Coronary artery (tissue), 2 donors: Measurements from ENCODE around the gene PPP1R14B.
A peak's percentile ranks its signal among the peaks of the same experiment; 100 is the strongest.

Experiments used
- DNase-seq: peaks from one replicate; pipeline ENCODE4 v3.0.0-alpha.2; 2017; ENCODE audit warnings: low spot score
- H3K27ac ChIP-seq, 2 donors: fragments of 200-600 bp; sonication (generic); one replicate each; pipeline ENCODE4 v1.5.1; 2016 to 2019
- H3K4me3 ChIP-seq: fragments of 200-600 bp; sonication (generic); 2 replicates; pipeline ENCODE4 v1.5.1; 2016; ENCODE audit warnings: mild to moderate bottlenecking, moderate library complexity
- TF ChIP-seq, protein P1 (sequence below): fragments of 200-600 bp; sonication (generic); IDR thresholded peaks from one replicate; pipeline ENCODE4 v1.5.1; 2019; ENCODE audit warnings: antibody characterized with exemption

PPP1R14B gene

DNA sequence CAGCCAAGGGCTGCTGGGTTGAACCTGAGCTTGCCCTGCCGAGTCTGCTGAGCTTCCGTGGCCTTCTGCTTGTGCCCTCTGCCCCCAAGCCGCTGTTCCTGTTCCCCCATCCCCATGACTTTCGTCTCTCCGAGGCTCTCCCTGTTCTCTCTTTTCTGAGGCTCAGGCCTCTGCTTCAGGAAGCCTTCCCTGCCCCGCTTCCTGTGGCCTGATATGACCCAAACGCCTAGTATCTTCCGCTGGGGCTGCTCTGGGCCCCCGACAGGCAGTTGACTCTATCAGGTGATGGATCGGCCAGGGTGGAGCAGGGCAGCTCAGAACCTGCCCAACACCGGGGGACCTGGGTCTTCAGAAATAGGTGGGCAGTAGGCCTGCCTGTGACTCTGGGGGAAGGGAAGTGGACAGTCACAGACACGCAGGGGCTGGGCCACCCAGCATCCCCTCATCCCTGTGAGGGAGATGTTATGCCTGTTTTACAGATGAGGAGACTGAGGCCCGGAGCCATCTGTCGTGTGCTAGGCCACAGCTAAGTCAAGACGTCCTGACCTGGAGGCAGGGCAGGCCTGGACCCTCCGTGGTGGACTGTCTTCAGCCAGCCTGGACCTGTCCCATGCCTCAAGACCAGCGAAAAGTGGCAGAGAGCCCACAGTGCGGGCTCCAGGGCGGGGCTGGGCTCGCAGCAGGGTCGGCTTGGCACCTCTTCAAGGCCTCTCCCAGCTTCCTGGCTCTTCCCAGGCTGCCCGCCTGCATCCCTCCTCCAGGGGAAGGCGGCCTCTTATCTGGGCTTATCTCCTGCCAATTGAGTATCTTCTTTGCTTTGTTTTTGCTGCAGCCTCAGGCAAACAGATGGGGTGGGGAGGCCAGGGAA is 21.5 kb upstream of the PPP1R14B start:
- no peak for DNase-seq
- TF ChIP-seq, protein P1, sequence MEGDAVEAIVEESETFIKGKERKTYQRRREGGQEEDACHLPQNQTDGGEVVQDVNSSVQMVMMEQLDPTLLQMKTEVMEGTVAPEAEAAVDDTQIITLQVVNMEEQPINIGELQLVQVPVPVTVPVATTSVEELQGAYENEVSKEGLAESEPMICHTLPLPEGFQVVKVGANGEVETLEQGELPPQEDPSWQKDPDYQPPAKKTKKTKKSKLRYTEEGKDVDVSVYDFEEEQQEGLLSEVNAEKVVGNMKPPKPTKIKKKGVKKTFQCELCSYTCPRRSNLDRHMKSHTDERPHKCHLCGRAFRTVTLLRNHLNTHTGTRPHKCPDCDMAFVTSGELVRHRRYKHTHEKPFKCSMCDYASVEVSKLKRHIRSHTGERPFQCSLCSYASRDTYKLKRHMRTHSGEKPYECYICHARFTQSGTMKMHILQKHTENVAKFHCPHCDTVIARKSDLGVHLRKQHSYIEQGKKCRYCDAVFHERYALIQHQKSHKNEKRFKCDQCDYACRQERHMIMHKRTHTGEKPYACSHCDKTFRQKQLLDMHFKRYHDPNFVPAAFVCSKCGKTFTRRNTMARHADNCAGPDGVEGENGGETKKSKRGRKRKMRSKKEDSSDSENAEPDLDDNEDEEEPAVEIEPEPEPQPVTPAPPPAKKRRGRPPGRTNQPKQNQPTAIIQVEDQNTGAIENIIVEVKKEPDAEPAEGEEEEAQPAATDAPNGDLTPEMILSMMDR: no peak
- Histone ChIP-seq H3K4me3 (peak overlapping the region; percentile 85), H3K27ac (peak overlapping the region; percentile 85 to 95)

GRCh38 chr11:64267207-64267945 is 20.6 kb upstream of the PPP1R14B start:
- Histone ChIP-seq H3K27ac (peak overlapping the region; percentile 85 to 95), H3K4me3 (no peak overlapping the region)
- no peak for DNase-seq
- TF ChIP-seq, protein P1: no peak

- DNase-seq: no peak
- H3K4me3 ChIP-seq: no peak overlapping the region
- TF ChIP-seq, protein P1: no peak
- no peak overlapping the region for H3K27ac ChIP-seq
Measured at GRCh38 chr11:64266339-64266738, 19.6 kb upstream of the PPP1R14B start.

DNA sequence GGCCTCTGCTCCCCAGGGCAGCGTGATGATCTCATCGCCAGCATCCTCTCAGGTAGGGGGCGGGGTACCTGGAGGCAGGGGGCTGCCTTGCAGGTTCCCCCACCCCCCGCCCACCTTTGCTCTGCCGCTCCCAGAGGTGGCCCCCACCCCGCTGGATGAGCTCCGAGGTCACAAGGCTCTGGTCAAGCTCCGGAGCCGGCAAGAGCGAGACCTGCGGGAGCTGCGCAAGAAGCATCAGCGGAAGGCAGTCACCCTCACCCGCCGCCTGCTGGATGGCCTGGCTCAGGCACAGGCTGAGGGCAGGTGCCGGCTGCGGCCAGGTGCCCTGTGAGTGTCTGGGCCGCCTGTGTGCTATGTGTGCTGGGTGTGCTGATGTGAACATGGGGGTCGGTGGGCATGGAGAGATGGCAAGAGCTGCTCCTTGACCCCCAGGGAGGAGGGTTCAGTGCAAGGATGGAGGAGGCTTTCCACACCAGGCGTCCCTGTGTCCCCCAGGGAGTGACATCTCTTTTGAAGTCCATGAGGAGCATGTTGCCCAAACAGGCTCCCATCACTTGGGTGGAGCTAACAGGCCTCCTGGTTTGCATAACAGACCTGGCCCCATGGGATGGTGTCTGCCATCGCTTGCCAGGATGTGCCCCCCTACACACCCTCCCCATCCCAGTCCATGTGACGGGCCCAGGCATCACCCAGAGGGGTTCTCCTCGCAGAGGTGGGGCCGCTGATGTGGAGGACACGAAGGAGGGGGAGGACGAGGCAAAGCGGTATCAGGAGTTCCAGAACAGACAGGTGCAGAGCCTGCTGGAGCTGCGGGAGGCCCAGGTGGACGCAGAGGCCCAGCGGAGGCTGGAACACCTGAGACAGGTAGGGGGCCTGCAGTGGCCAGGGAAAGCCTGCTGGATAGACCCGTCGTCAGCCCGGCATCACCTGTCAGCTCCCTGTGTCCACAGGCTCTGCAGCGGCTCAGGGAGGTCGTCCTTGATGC is 18.7 kb upstream of the PPP1R14B start:
- TF ChIP-seq, protein P1: no peak
- Histone ChIP-seq H3K27ac (no peak overlapping the region), H3K4me3 (no peak overlapping the region)
- DNase-seq: no peak

- no peak for DNase-seq
- Histone ChIP-seq H3K4me3 (no peak overlapping the region), H3K27ac (no peak overlapping the region)
- TF ChIP-seq, protein P1: no peak
Measured at GRCh38 chr11:64264371-64264852, 17.7 kb upstream of the PPP1R14B start.

- no peak for DNase-seq
- Histone ChIP-seq H3K27ac (no peak overlapping the region), H3K4me3 (no peak overlapping the region)
- TF ChIP-seq, protein P1: no peak
Measured at GRCh38 chr11:64263947-64264317, 17.2 kb upstream of the PPP1R14B start.
